Activated naive CD4-positive, alpha-beta T cell treated with anti-CD3 and anti-CD28 coated beads, Interleukin-2, amount 50 U/mL, for 72 hours (primary cell): ENCODE data around the gene CCDC85B. TPM values are rescaled to one million over a fixed set of nuclear protein-coding genes. Genes with fewer than 3 reads are reported as not detected.
A peak's percentile ranks its signal among the peaks of the same experiment; 100 is the strongest.

ENCODE experiments used
- ATAC-seq, 2 donors: fragments of 150-1000 bp; cut with Tn5 transposase; 2 replicates each; pipeline ENCODE4 v1.10.0; 2021; ENCODE audit warnings: mild to moderate bottlenecking in 2 of 2, moderate library complexity in 2 of 2
- DNase-seq, 2 donors: peaks; one replicate each; pipeline ENCODE4 v3.0.0; 2021 to 2022; ENCODE audit warnings: low spot score in 2 of 2
- H3K27ac Mint-ChIP-seq, 2 donors: one replicate each; pipeline ENCODE4 v1.8.0; 2022; ENCODE audit warnings: mild to moderate bottlenecking in 2 of 2, mixed read lengths in 2 of 2
- H3K36me3 Mint-ChIP-seq, 2 donors: one replicate each; pipeline ENCODE4 v1.8.0; 2022; ENCODE audit warnings: mixed read lengths in 2 of 2
- H3K9me3 Mint-ChIP-seq, 2 donors: one replicate each; pipeline ENCODE4 v1.8.0; 2022; ENCODE audit warnings: mixed read lengths in 2 of 2
- total RNA-seq, 2 donors: library from RNA; stranded (reverse); gene quantifications; one replicate each; pipeline ENCODE4 v1.2.3, GENCODE V29; 2022

The CCDC85B gene
- total RNA-seq, 2 donors from 2014 or later: 29.4 to 37.2 TPM

DNA sequence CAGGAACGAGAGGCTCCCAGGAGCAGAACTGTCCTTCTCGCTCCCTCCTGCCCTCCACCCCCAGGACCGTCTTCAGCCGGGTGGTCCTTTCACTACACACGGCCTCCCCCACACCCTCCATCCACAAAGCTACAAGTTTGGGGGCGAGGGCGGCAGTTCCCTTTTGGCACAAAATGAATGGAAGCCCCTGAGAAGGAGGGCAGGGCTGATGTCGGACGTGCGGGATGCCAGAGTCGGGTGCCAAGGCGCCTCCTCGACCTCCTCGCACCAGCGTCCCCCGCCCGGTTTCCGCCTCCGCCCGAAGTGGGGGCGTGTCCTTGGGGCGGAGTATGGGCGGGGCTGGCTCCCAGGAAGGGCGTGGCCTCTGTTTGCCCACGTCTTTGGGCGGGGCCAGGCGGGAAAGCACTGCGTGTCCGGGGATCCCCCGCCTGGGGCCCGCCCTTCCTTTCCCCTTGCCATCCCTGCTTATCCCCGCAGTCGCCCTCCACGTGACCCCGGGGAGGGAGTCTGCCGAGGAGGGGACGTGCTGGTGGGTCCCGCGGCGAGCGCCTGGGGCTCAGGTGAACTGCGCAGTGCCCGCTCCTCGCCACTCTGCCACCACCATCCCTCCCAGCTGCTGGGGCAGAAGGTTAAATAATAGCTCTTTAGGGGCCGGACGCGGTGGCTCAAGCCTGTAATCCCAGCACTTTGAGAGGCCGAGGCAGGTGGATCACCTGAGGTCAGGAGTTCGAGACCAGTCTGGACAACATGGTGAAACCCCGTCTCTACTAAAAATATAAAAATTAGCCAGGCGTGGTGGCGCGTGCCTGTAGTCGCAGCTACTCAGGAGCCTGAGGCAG is 16.9 kb upstream of the CCDC85B start:
- Mint-ChIP-seq H3K9me3 (no peaks in the 10 kb centered on the region), H3K36me3 (peaks cover 0 to 5% of the 10 kb centered on the region in 2 donors), H3K27ac (peak overlapping the region; percentile 85 to 95)
- peak; percentile 90 to 94 for ATAC-seq
- peak; percentile 97 to 100 for DNase-seq

GRCh38 chr11:65879617-65880016 is 10.9 kb upstream of the CCDC85B start, which contains the start of gene CTSW:
TSS of gene CTSW (plus strand) at chr11:65879837. CDS start at chr11:65879855, 18 bp downstream.
- H3K9me3 Mint-ChIP-seq: no peaks in the 10 kb centered on the region
- H3K36me3 Mint-ChIP-seq: peaks cover 4 to 7% of the 10 kb centered on the region in 2 donors
- ATAC-seq (peak in 1 of 2 donors; percentile 19), DNase-seq (no peak)
- H3K27ac Mint-ChIP-seq: peak within 1 kb of the TSS; percentile 60 to 84

DNA sequence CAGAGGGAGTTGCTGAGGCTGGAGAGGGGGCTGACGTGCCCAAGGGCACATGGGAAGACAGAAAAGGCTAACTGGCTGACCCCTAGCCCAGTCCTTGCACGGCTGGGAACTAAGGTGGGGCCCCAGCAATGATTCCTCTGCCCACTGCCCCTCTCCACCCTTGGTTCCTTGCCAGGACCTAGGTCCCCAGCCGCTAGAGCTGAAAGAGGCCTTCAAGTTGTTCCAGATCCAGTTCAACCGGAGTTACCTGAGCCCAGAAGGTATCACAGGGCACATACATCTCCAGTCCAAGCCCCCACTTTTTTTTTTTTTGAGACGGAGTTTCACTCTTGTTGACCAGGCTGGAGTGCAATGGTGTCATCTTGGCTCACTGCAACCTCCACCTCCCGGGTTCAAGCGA is 10.4 kb upstream of the CCDC85B start:
- Mint-ChIP-seq H3K9me3 (no peaks in the 10 kb centered on the region), H3K36me3 (peaks cover 6 to 8% of the 10 kb centered on the region in 2 donors), H3K27ac (peak overlapping the region in 1 of 2 donors; percentile 84)
- DNase-seq: no peak
- ATAC-seq: no peak

DNA sequence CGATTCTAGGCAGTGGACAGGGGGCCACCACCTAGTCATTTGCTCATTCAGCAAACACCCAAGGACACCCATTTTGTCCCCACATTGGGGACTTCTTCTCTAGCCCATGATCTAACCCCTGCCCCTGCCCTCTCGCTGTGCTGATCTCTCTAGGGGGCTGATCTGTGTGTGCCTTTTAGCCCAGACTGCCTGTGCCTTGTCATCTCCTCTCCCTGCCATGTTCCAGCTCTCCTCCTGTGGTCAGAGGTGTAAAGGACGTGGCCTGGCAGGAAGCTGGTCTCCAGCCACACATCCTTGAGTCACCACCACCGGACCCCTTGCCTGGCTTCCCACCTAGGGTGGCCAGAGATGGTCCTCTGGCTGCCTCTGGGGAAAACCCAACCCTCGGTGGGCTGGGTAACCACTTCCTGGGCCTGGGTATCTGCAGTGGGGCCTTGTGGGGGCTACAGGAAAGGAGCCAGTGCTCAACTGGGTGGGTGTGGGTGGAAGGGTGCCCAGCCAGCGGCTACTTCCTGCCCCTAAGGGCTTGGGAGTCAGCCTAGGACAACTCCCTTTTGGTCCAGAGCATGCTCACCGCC is 9.5 kb upstream of the CCDC85B start:
- H3K27ac Mint-ChIP-seq: peak overlapping the region; percentile 36 to 84
- ATAC-seq (peak in 1 of 2 donors; percentile 73), DNase-seq (peak in 1 of 2 donors; percentile 78)
- H3K9me3 Mint-ChIP-seq: no peaks in the 10 kb centered on the region
- H3K36me3 Mint-ChIP-seq: peaks cover 6 to 8% of the 10 kb centered on the region in 2 donors

- H3K36me3 Mint-ChIP-seq: peaks cover 6 to 15% of the 10 kb centered on the region in 2 donors
- H3K27ac Mint-ChIP-seq: no peak overlapping the region
- DNase-seq (no peak), ATAC-seq (no peak)
- H3K9me3 Mint-ChIP-seq: no peaks in the 10 kb centered on the region
Observed at GRCh38 chr11:65882120-65883057, 8.1 kb upstream of the CCDC85B start.

- peaks cover 9 to 15% of the 10 kb centered on the region in 2 donors for H3K36me3 Mint-ChIP-seq
- no peak overlapping the region for H3K27ac Mint-ChIP-seq
- no peak for DNase-seq
- no peaks in the 10 kb centered on the region for H3K9me3 Mint-ChIP-seq
- no peak for ATAC-seq
Observed at GRCh38 chr11:65883058-65883761, 7.3 kb upstream of the CCDC85B start.

- ATAC-seq (no peak), DNase-seq (no peak)
- Mint-ChIP-seq H3K27ac (peak overlapping the region; percentile 0 to 90), H3K36me3 (peaks cover 12 to 15% of the 10 kb centered on the region in 2 donors), H3K9me3 (no peaks in the 10 kb centered on the region)
Observed at GRCh38 chr11:65883786-65884715, 6.4 kb upstream of the CCDC85B start.

GRCh38 chr11:65884716-65885092 is 5.8 kb upstream of the CCDC85B start:
- H3K27ac Mint-ChIP-seq: peak overlapping the region; percentile 0 to 90
- peak; percentile 79 to 89 for DNase-seq
- H3K36me3 Mint-ChIP-seq: peaks cover 12 to 15% of the 10 kb centered on the region in 2 donors
- H3K9me3 Mint-ChIP-seq: no peaks in the 10 kb centered on the region
- ATAC-seq: peak; percentile 39 to 55

DNA sequence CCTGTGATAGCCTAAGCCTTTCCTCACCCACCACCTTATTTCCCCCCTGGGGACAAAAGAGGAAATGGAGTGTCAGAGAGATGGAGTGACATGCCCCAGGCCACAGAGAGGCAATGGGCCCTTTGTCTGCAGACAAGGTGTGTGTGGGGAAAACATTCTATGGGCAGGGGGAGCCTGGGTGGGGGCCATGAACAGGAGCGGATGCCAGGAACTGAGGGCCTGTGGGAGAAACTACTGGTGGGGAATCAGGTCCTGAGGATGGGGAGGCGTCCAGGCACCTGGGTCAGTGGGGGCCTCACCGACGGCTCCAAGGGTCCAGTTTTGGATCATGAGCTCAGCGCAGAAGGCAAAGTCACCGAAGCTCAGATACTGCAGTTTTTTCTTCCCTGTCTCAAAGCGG is 5.2 kb upstream of the CCDC85B start:
- ATAC-seq (no peak), DNase-seq (no peak)
- H3K9me3 Mint-ChIP-seq: no peaks in the 10 kb centered on the region
- peak overlapping the region in 1 of 2 donors; percentile 65 for H3K27ac Mint-ChIP-seq
- peaks cover 12 to 15% of the 10 kb centered on the region in 2 donors for H3K36me3 Mint-ChIP-seq

DNA sequence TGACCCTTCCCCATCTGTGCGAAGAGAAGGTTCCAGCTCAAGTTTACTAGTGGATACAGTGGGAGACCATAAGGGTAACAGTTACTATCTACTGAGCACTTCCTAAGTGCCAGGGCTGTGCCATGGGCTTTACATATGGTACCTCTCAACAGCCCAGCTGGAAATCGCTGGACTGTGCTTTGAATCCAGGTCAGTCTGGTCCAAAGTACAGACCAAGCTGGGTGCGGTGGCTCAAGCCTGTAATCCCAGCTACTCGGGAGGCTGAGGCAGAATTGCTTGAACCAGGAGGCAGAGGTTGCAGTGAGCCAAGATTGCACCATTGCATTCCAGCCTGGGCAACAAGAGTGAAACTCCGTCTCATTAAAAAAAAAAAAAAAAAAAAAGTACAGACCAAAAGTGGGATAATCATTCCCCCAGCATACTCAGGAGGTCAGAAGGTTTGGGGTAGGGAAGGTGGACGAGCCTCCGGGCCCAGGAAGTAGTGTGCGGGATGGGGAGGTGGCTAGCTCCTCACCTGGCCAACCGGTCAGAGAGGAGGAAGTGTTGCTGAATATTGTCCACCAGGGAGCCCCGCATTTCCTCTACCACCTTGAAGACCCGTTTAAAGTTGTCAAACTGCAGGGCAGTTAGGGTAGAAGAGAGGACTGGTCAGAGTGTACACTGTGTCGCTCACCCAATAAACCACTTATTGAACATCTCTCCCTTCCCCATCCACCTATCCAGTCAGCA is 4.5 kb upstream of the CCDC85B start:
- Mint-ChIP-seq H3K9me3 (no peaks in the 10 kb centered on the region), H3K36me3 (peaks cover 12 to 15% of the 10 kb centered on the region in 2 donors), H3K27ac (no peak overlapping the region)
- DNase-seq (no peak), ATAC-seq (no peak)

DNA sequence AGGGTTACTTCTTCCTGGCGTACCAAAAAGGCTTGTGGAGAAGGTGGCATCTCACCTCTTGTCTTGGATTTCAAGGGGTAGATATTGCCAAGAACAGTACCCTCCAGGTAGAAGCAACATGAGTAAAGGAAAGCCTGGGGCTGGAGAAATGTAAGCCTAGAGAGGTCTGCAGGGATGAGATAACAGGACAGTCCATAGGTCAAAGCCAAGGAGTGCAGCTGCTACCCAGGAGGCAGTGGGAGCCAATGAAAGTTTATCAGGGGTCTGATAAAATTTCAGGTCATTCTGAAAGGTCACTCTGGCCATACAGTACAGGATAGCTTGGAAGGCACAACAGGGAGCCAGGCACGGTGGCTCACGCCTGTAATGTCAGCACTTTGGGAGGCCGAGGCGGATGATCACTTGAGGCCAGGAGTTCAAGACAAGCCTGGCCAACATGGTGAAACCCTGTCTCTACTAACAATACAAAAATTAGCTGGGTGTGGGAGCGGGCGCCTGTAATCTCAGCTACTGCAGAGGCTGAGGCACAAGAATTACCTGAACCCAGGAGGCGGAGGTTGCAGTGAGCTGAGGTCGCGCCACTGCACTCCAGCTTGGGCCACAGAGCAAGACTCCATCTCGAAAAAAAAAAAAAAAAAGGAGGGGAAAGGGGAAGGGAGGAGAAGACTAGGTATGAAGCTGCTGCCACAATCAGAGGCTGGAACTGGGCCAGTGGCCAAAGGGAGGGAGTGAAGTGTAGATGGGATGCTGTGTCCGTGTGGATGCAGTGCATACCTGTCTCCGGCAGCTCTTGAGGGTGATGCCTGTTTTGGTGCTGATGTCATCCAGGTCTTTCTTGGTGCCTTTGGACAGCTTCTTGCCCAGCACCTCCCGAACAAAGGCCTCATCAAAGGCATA is 3.4 kb upstream of the CCDC85B start:
- Mint-ChIP-seq H3K36me3 (peaks cover 13 to 17% of the 10 kb centered on the region in 2 donors), H3K27ac (peak overlapping the region; percentile 97 to 98), H3K9me3 (no peaks in the 10 kb centered on the region)
- no peak for ATAC-seq
- no peak for DNase-seq

DNA sequence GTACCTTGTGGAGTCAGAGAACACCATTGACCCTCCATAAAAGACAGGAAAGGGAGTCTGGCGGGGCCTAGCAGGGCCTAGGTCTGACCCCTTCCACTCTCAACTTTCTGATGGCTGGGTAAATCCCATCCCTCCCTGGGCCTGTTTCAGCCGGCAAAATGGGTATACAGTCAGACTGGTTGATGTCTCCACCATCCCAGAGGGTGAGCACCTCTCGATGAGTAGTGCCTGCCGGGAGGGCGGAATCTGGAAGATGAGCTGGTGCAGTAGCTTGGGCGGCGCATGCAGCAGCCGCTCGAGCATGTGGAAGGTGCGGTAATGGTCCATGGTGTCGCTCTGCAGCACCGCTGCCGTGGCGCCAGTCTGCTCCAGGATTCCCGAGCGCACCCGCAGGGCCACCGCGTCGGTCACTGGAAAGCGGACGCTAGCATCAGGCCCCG is 2.7 kb upstream of the CCDC85B start:
- H3K27ac Mint-ChIP-seq: peak overlapping the region; percentile 97 to 98
- H3K9me3 Mint-ChIP-seq: no peaks in the 10 kb centered on the region
- peaks cover 20 to 23% of the 10 kb centered on the region in 2 donors for H3K36me3 Mint-ChIP-seq
- ATAC-seq: peak in 1 of 2 donors; percentile 1
- no peak for DNase-seq

- Mint-ChIP-seq H3K27ac (peak within 1 kb of the TSS; percentile 97 to 98), H3K9me3 (no peaks in the 10 kb centered on the region), H3K36me3 (peaks cover 21 to 24% of the 10 kb centered on the region in 2 donors)
- ATAC-seq (peak; percentile 72 to 75), DNase-seq (peak; percentile 95 to 96)
Observed at GRCh38 chr11:65888163-65888814, 2.2 kb upstream of the CCDC85B start, which contains the start of gene FIBP. TSS of gene FIBP (minus strand) at chr11:65888471. CDS start at chr11:65888418, 53 bp downstream.
